ENCODE measurements around the gene S100A16. TPM values are rescaled to one million over a fixed set of nuclear protein-coding genes. Genes with fewer than 3 reads are reported as not detected.
"Not testable (repeated sequence)": the region's sequence is repeated elsewhere in the genome, so short reads cannot be mapped to it uniquely, and the experiment has no call there.

Gene S100A16
- polyA plus RNA-seq, 1 donor: 134 TPM

DNA sequence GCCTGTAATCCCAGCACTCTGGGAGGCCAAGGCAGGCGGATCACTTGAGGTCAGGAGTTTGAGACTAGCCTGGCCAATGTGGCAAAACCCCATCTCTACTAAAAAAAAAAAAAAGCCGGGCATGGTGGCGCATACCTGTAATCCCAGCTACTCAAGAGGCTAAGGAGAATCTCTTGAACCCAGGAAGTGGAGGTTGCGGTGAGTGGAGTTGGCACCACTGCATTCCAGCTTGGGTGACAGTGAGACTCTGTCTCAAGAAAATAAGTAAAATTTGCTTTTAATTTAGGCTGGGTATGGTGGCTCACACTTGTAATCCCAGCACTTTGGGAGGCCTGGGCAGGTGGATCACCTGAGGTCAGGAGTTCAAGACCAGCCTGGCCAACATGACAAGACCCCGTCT is 27.3 kb upstream of the S100A16 start:
- Histone ChIP-seq H3K4me1 (ENCODE audit: control insufficient read depth, insufficient read depth, low read length) (peaks cover 11% of the 10 kb centered on the region), H3K36me3 (ENCODE audit: control insufficient read depth, insufficient read depth, low read length) (peaks cover 90% of the 10 kb centered on the region)
- not testable (repeated sequence) for H3K4me3 ChIP-seq (ENCODE audit: low read length); DNase-seq; H3K9me3 ChIP-seq (ENCODE audit: control insufficient read depth, low read depth, low read length); H3K27ac ChIP-seq (ENCODE audit: low read length); H3K27me3 ChIP-seq (ENCODE audit: control insufficient read depth, insufficient read depth, low read length)
- WGBS (ENCODE audit: insufficient coverage, low lambda C conversion rate): no CpG with 5 or more reads among the region's 5 CpGs

DNA sequence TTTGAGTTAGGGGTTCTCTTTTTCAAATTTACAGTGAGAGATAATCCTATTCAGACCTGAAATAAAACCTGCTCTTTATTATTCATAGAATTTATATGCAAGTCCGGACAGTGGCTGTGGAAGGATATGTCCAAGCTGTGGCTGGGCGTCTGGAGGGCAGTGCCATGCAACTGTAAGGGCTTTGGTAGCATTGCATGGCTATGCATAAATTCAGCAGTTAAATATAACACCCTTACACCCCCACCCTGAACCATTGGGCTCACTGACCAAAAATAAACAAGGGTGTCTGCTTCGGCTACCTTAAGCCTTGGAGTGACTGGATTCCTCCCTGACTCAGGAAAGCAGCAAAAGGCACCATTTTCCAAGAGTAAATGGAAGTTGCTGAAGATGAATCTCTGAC is 26.3 kb upstream of the S100A16 start:
- peaks cover 82% of the 10 kb centered on the region for H3K36me3 ChIP-seq (ENCODE audit: control insufficient read depth, insufficient read depth, low read length)

DNA sequence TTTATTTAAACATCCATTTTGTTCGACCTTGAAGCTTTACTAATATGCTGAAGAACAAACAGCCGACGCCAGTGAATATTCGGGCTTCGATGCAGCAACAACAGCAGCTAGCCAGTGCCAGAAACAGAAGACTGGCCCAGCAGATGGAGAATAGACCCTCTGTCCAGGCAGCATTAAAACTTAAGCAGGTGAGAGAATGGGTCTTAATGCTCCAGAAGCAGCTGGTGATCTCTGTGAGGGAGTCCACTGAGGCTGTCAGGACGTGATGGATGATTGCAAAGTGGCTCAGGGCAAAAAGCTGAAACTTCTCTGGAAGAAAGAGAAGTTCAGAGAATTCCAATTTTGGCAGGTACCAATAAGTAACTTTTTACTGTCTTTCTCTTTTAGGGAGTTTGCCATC is 25.3 kb upstream of the S100A16 start:
- WGBS (ENCODE audit: insufficient coverage, low lambda C conversion rate): 84% methylated on average over 4 of the region's 6 CpGs
- DNase-seq: no peak
- Histone ChIP-seq H3K36me3 (ENCODE audit: control insufficient read depth, insufficient read depth, low read length) (peaks cover 71% of the 10 kb centered on the region), H3K27ac (ENCODE audit: low read length) (no peak overlapping the region), H3K4me3 (ENCODE audit: low read length) (no peak overlapping the region), H3K9me3 (ENCODE audit: control insufficient read depth, low read depth, low read length) (no peaks in the 10 kb centered on the region), H3K27me3 (ENCODE audit: control insufficient read depth, insufficient read depth, low read length) (no peaks in the 10 kb centered on the region), H3K4me1 (ENCODE audit: control insufficient read depth, insufficient read depth, low read length) (peaks cover 9% of the 10 kb centered on the region)

More for the DNA sequence above, 26.3 kb upstream of the S100A16 start:
- Histone ChIP-seq H3K4me3 (ENCODE audit: low read length) (no peak overlapping the region), H3K27me3 (ENCODE audit: control insufficient read depth, insufficient read depth, low read length) (no peaks in the 10 kb centered on the region), H3K27ac (ENCODE audit: low read length) (no peak overlapping the region), H3K4me1 (ENCODE audit: control insufficient read depth, insufficient read depth, low read length) (peaks cover 10% of the 10 kb centered on the region), H3K9me3 (ENCODE audit: control insufficient read depth, low read depth, low read length) (no peaks in the 10 kb centered on the region)
- no peak for DNase-seq
- WGBS (ENCODE audit: insufficient coverage, low lambda C conversion rate): no CpG with 5 or more reads among the region's 3 CpGs

DNA sequence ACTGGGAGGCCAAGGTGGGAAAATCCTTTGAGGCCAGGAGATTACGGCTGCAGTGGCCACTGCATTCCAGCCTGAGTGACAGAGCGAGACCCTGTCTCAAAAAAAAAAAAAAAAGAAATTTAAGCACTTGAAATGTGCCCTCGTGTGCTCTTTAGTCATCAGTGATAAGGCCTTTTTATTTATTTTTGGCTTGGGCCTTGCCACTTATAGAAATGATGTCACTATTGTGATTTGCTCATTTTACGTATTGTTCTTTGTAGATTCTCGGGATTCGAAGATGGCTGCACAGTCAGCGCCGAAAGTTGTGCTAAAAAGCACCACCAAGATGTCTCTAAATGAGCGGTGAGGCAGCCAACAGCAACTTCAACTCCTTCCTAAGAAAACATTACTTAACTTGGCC is 23.4 kb upstream of the S100A16 start:
- H3K9me3 ChIP-seq (ENCODE audit: control insufficient read depth, low read depth, low read length): no peaks in the 10 kb centered on the region
- peaks cover 17% of the 10 kb centered on the region for H3K4me1 ChIP-seq (ENCODE audit: control insufficient read depth, insufficient read depth, low read length)
- no peak overlapping the region for H3K27ac ChIP-seq (ENCODE audit: low read length)
- WGBS (ENCODE audit: insufficient coverage, low lambda C conversion rate): 100% methylated on average over 1 of the region's 9 CpGs
- DNase-seq: no peak
- H3K4me3 ChIP-seq (ENCODE audit: low read length): no peak overlapping the region
- H3K36me3 ChIP-seq (ENCODE audit: control insufficient read depth, insufficient read depth, low read length): peaks cover 54% of the 10 kb centered on the region
- H3K27me3 ChIP-seq (ENCODE audit: control insufficient read depth, insufficient read depth, low read length): no peaks in the 10 kb centered on the region

DNA sequence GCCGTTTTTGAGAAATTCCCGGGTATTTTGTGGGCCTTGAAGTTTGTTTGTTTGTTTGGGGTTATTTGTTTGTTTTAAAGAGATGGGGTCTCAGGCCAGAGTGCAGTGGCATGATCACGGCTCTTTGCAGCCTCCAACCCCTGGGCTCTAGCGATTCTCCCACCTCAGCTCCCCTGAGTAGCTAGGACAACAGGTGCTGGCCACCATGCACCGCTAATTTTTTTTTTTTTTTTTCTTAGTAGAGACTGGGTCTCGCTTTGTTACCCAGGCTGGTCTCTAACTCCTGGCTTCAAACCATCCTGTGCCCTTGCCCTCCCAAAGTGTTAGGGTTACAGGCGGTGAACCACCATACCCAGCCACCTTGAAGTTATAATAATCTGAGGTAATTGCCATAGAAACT is 22.9 kb upstream of the S100A16 start:
- no peak for DNase-seq
- Histone ChIP-seq H3K4me1 (ENCODE audit: control insufficient read depth, insufficient read depth, low read length) (peaks cover 21% of the 10 kb centered on the region), H3K27me3 (ENCODE audit: control insufficient read depth, insufficient read depth, low read length) (no peaks in the 10 kb centered on the region), H3K9me3 (ENCODE audit: control insufficient read depth, low read depth, low read length) (no peaks in the 10 kb centered on the region), H3K4me3 (ENCODE audit: low read length) (no peak overlapping the region), H3K27ac (ENCODE audit: low read length) (no peak overlapping the region), H3K36me3 (ENCODE audit: control insufficient read depth, insufficient read depth, low read length) (peaks cover 49% of the 10 kb centered on the region)
- 72% methylated on average over 2 of the region's 7 CpGs for WGBS (ENCODE audit: insufficient coverage, low lambda C conversion rate)

DNA sequence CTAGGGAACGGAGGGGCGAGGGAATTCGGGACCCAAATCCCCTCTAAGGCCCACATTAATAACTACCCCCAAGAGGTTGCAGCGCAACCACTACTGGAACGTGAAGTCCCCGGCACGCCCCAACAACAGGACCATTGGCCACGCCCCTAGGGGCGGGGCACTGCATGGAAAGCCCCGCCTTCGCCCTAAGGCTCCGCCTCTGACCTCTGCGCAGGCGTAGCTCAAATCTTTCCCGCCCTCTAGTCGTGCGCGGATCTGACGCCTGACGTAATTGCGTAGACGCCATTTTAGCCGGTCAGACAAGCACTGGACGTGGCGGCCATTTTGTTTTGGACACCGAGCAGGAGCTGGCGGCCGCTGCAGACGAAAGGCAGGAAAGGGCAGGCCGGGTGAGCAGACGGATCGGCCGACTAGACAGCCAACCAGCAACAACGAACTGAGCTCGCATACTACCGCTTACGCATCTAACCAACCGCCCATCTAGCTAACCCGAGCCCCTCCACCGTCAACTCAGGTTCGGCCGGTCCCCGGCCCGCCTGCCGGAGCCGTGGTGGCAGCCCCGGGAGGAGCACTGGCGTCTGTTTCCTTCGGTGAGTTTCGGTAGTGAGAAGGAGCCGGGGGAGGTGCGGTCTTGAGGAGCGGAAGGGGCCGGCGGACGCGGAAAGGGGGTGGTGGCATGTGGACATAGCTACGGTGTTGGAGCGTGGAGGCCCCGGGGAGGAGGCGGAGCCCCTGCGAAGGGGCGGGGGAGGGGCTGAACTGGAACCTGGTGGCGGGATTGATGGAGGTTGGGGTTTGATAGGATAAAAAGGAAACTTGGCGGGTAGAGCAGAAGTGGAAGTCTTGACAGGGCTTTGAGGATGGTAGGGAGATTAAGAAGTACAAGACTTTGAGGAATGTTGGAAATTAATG is 21.1 kb upstream of the S100A16 start, which contains the start of gene CHTOP:
CHTOP (plus strand) TSS at position 313 of the 912 bp plus-strand sequence. CDS start 2,523 bp downstream, outside the sequence.
- 0% methylated on average over 1 of the region's 65 CpGs for WGBS (ENCODE audit: insufficient coverage, low lambda C conversion rate)

DNA sequence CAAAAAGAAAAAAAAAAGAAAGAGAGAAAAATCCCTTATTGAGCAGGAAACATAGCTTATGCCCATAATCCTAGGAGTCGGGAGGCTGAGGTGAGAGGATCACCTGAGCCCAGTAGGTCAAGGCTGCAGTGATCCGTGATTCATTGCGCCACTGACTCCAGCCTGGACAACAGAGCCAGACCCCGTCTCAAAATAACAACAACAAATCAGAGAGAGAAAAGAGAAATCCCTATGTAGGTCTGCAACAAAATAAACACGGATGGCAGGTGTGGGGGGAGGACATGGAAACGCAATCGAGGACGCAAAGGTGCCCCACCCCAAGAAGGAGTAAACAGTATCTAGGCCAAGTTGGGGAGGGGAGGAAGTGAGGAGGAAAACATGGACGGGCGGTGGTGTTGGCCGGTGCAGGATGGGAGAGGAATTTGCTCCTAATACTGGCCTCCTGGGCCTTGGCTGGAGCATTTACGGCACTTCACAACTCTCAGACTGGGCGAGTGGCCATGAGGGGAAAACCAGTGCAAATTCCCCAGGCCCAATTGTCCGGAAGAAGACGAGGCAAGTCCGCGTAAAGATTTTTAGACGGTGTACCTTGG is 20.3 kb upstream of the S100A16 start:
- Histone ChIP-seq H3K27me3 (ENCODE audit: control insufficient read depth, insufficient read depth, low read length) (no peaks in the 10 kb centered on the region), H3K36me3 (ENCODE audit: control insufficient read depth, insufficient read depth, low read length) (peaks cover 24% of the 10 kb centered on the region), H3K9me3 (ENCODE audit: control insufficient read depth, low read depth, low read length) (no peaks in the 10 kb centered on the region), H3K4me1 (ENCODE audit: control insufficient read depth, insufficient read depth, low read length) (peaks cover 39% of the 10 kb centered on the region), H3K4me3 (ENCODE audit: low read length) (peak overlapping the region; percentile 32), H3K27ac (ENCODE audit: low read length) (peak overlapping the region; percentile 100)
- no peak for DNase-seq
- 60% methylated on average over 1 of the region's 18 CpGs for WGBS (ENCODE audit: insufficient coverage, low lambda C conversion rate)

More for the DNA sequence above, 21.1 kb upstream of the S100A16 start, which contains the start of gene CHTOP:
- H3K27me3 ChIP-seq (ENCODE audit: control insufficient read depth, insufficient read depth, low read length): no peaks in the 10 kb centered on the region
- H3K4me1 ChIP-seq (ENCODE audit: control insufficient read depth, insufficient read depth, low read length): peaks cover 34% of the 10 kb centered on the region
- H3K4me3 ChIP-seq (ENCODE audit: low read length): peak within 1 kb of the TSS; percentile 98
- H3K36me3 ChIP-seq (ENCODE audit: control insufficient read depth, insufficient read depth, low read length): peaks cover 31% of the 10 kb centered on the region
- H3K27ac ChIP-seq (ENCODE audit: low read length): peak within 1 kb of the TSS; percentile 100
- DNase-seq: peak; percentile 99
- H3K9me3 ChIP-seq (ENCODE audit: control insufficient read depth, low read depth, low read length): no peaks in the 10 kb centered on the region

DNA sequence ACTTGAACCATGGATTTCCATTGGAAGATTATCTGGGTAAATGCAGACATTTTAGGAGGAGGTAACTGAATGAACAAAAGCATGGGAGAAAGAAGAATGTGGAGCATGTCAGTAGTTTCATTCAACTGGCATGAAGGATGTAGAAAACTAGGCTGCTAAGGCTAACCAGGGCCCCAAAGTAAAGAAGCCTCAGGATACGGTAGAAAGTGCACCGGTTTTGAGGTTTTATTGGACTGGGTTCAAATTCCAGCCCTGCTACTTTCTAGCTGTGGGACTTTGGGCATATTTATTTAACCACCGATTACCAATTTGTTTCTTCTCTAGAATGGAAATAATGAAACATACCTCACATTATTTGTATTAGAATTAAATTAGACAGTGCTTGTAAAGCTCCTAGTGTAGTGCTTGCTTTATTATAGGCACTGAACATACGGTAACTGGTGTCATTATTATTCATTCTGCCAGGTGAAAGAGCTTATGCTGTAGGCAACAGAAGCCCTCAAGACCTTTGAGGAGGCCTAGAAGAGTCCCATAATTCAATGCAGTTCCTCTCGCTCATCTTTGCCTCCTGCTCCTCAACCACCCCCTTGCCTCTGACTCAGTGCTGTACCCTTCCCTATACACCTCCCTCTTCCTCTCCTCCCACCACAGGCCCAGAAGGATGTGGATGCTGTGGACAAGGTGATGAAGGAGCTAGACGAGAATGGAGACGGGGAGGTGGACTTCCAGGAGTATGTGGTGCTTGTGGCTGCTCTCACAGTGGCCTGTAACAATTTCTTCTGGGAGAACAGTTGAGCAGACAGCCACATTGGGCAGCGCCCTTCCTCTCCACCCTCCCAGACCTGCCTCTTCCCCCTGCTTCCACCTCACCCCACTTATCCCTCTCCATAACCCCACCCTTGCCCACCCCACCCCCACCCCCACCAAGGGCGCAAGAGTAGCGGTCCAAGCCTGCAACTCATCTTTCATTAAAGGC is 18.4 kb upstream of the S100A16 start:
- Histone ChIP-seq H3K27ac (ENCODE audit: low read length) (peak overlapping the region; percentile 46), H3K4me1 (ENCODE audit: control insufficient read depth, insufficient read depth, low read length) (peaks cover 50% of the 10 kb centered on the region), H3K27me3 (ENCODE audit: control insufficient read depth, insufficient read depth, low read length) (no peaks in the 10 kb centered on the region), H3K36me3 (ENCODE audit: control insufficient read depth, insufficient read depth, low read length) (peaks cover 6% of the 10 kb centered on the region), H3K9me3 (ENCODE audit: control insufficient read depth, low read depth, low read length) (no peaks in the 10 kb centered on the region), H3K4me3 (ENCODE audit: low read length) (no peak overlapping the region)
- whole genome bisulfite sequencing (ENCODE audit: insufficient coverage, low lambda C conversion rate): 33% methylated on average over 1 of the region's 10 CpGs
- peak in 1 of 2 donors; percentile 69 for DNase-seq

DNA sequence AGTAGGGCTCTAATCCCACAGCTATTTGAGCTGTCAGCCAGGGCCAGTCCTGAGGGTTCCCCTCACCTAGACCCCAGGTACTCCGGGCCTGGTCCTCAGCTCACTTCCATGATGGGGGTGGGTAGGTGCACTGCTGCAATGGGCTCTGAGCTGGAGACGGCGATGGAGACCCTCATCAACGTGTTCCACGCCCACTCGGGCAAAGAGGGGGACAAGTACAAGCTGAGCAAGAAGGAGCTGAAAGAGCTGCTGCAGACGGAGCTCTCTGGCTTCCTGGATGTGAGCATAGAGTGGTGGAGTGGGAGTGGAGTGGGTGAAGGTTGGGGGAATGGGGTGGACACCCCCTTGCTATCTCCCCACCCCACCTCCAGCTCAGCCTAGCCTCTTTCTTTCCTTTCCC is 17.4 kb upstream of the S100A16 start:
- Histone ChIP-seq H3K4me3 (ENCODE audit: low read length) (no peak overlapping the region), H3K27ac (ENCODE audit: low read length) (peak overlapping the region; percentile 46), H3K27me3 (ENCODE audit: control insufficient read depth, insufficient read depth, low read length) (no peaks in the 10 kb centered on the region), H3K4me1 (ENCODE audit: control insufficient read depth, insufficient read depth, low read length) (peaks cover 54% of the 10 kb centered on the region), H3K36me3 (ENCODE audit: control insufficient read depth, insufficient read depth, low read length) (peaks cover 2% of the 10 kb centered on the region), H3K9me3 (ENCODE audit: control insufficient read depth, low read depth, low read length) (no peaks in the 10 kb centered on the region)
- DNase-seq: no peak
- WGBS (ENCODE audit: insufficient coverage, low lambda C conversion rate): no CpG with 5 or more reads among the region's 7 CpGs

DNA sequence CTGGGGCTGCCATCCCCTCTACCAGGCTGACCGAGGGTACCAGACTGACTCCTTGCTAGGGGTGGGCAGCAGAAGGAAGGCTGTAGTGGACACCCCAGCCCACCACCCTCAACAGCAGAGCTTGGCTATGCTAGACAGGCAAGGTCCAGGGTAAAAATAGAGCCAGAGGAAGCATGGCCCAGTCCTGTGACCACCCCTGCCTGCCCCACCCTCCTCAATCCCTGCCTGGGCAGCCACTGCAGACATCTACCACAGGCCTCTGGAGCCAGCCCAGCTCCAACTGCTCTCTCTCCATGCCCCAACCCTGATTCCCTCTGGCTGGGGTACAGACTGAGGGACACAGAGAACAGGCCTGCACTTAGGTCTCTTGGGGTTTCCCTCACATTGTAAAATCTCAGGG is 17.0 kb upstream of the S100A16 start:
- peaks cover 54% of the 10 kb centered on the region for H3K4me1 ChIP-seq (ENCODE audit: control insufficient read depth, insufficient read depth, low read length)
- no peaks in the 10 kb centered on the region for H3K9me3 ChIP-seq (ENCODE audit: control insufficient read depth, low read depth, low read length)
- DNase-seq: no peak
- no CpG with 5 or more reads among the region's 1 CpG for WGBS (ENCODE audit: insufficient coverage, low lambda C conversion rate)
- peaks cover 3% of the 10 kb centered on the region for H3K36me3 ChIP-seq (ENCODE audit: control insufficient read depth, insufficient read depth, low read length)
- H3K27me3 ChIP-seq (ENCODE audit: control insufficient read depth, insufficient read depth, low read length): no peaks in the 10 kb centered on the region
- H3K4me3 ChIP-seq (ENCODE audit: low read length): no peak overlapping the region
- H3K27ac ChIP-seq (ENCODE audit: low read length): peak overlapping the region; percentile 46

Data from large intestine (tissue), 3 donors.